SU-DHL-6 (cell line): ENCODE results near the gene ATP5PO.

Experiments used
- H2AFZ ChIP-seq: fragments of 200-600 bp; sonication (generic); 2 replicates; pipeline ENCODE4 v1.6.1; 2014; ENCODE audit warnings: low read depth, mild to moderate bottlenecking, moderate library complexity, mixed read lengths, antibody characterized with exemption, low read length; ENCODE audit not compliant: severe bottlenecking
- H3F3A ChIP-seq: fragments of 200-600 bp; shearing (Covaris generic); 2 replicates; pipeline ENCODE4 v1.6.0; 2016; ENCODE audit warnings: antibody characterized with exemption, mild to moderate bottlenecking; ENCODE audit not compliant: insufficient read depth
- H3K27ac ChIP-seq: fragments of 200-600 bp; sonication (generic); 2 replicates; pipeline ENCODE4 v1.5.1; 2016; ENCODE audit warnings: low read depth, mild to moderate bottlenecking, low read length, moderate library complexity, mixed read lengths
- H3K27me3 ChIP-seq: fragments of 200-600 bp; sonication (generic), shearing (Covaris generic); 2 replicates; pipeline ENCODE4 v1.6.0; 2014; ENCODE audit warnings: mild to moderate bottlenecking, low read length
- H3K36me3 ChIP-seq: fragments of 200-600 bp; sonication (generic); 2 replicates; pipeline ENCODE4 v1.6.1; 2014; ENCODE audit warnings: mild to moderate bottlenecking, low read length, mixed read lengths
- H3K4me2 ChIP-seq: fragments of 300-600, 200-600 bp; shearing (Covaris generic), sonication (generic); 2 replicates; pipeline ENCODE4 v1.6.0; 2014; ENCODE audit warnings: low read length, low read depth, mild to moderate bottlenecking; ENCODE audit not compliant: poor library complexity, severe bottlenecking
- H3K4me3 ChIP-seq: fragments of 200-600 bp; sonication (generic); 2 replicates; pipeline ENCODE4 v1.5.1; 2014; ENCODE audit warnings: antibody characterized with exemption, low read length, mild to moderate bottlenecking, mixed read lengths; ENCODE audit not compliant: insufficient read depth, poor library complexity, severe bottlenecking
- H3K79me2 ChIP-seq: fragments of 200-600 bp; sonication (generic); 2 replicates; pipeline ENCODE4 v1.6.1; 2014; ENCODE audit warnings: mild to moderate bottlenecking, low read length, moderate library complexity; ENCODE audit not compliant: insufficient read depth
- H3K9ac ChIP-seq: fragments of 200-600 bp; sonication (generic); 2 replicates; pipeline ENCODE4 v1.7.0; 2014; ENCODE audit warnings: mild to moderate bottlenecking, low read length
- H3K9me2 ChIP-seq: fragments of 200-600 bp; sonication (generic); replicated peaks from 2 replicates; pipeline ENCODE4 v1.6.1; 2014; ENCODE audit warnings: low read length; ENCODE audit not compliant: insufficient read depth
- H3K9me3 ChIP-seq: fragments of 200-600 bp; sonication (generic); 2 replicates; pipeline ENCODE4 v1.6.1; 2014; ENCODE audit warnings: low read length, mixed read lengths; ENCODE audit not compliant: insufficient read depth
- H4K20me1 ChIP-seq: fragments of 200-600 bp; sonication (generic); 2 replicates; pipeline ENCODE4 v1.6.1; 2014; ENCODE audit warnings: low read depth, mild to moderate bottlenecking, antibody characterized with exemption, low read length, moderate library complexity, mixed read lengths
- EZH2phosphoT487 ChIP-seq: fragments of 200-600 bp; sonication (generic), shearing (Covaris generic); conservative IDR thresholded peaks from 2 replicates; pipeline ENCODE4 v1.6.1; 2018; ENCODE audit warnings: mild to moderate bottlenecking, antibody characterized with exemption, low read length, moderate library complexity, mixed read lengths
- TF ChIP-seq, protein P1 (sequence below): fragments of 200-600 bp; sonication (generic); IDR thresholded peaks from one replicate; pipeline ENCODE4 v1.5.1; 2017; ENCODE audit warnings: antibody characterized with exemption, mild to moderate bottlenecking, low read length, moderate library complexity; ENCODE audit not compliant: insufficient read depth, poor library complexity, severe bottlenecking

Gene ATP5PO

DNA sequence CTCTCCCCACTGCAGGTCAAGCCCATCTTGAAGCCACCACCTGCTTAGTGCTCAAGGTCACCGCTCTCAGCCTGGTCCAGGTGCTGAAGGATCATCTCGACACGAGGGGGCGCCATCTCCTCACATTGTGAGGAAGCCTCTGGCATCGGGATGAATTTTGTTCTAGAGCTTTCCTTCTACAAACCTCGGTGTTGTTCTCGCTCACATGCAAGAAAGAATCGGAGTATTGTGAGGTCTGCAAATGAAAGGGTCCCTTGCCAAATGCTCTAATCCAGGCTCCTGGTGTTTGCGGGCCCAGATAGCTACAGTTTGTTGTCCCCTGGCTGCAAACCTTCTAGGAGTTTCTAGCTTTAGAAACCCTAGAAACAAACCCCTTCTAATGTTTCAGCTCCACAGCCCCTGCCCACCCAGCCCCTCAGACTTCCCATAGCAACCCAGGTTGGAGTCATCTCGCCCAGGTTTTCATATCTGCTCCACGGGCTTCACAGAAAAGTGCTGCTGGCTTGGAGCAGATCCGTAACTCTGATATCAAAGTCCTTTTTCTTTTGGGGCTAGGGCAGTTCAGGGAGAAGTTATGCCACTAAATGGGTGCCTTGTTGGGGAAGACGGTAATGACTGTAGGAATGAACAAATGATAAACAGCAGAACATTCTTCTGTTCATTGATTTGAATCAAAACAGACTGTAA is 8.6 kb upstream of the ATP5PO start:
- TF ChIP-seq, protein P1, sequence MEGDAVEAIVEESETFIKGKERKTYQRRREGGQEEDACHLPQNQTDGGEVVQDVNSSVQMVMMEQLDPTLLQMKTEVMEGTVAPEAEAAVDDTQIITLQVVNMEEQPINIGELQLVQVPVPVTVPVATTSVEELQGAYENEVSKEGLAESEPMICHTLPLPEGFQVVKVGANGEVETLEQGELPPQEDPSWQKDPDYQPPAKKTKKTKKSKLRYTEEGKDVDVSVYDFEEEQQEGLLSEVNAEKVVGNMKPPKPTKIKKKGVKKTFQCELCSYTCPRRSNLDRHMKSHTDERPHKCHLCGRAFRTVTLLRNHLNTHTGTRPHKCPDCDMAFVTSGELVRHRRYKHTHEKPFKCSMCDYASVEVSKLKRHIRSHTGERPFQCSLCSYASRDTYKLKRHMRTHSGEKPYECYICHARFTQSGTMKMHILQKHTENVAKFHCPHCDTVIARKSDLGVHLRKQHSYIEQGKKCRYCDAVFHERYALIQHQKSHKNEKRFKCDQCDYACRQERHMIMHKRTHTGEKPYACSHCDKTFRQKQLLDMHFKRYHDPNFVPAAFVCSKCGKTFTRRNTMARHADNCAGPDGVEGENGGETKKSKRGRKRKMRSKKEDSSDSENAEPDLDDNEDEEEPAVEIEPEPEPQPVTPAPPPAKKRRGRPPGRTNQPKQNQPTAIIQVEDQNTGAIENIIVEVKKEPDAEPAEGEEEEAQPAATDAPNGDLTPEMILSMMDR, result peak; percentile 87
- no peak for TF ChIP-seq EZH2phosphoT487
- Histone ChIP-seq H3K4me2 (peak overlapping the region; percentile 6), H3K9me3 (no peaks in the 10 kb centered on the region), H2AFZ (peak overlapping the region; percentile 43), H3K27me3 (no peaks in the 10 kb centered on the region), H3K27ac (no peak overlapping the region), H3K9ac (no peak overlapping the region), H3K79me2 (no peaks in the 10 kb centered on the region), H4K20me1 (no peaks in the 10 kb centered on the region), H3K36me3 (no peaks in the 10 kb centered on the region), H3F3A (no peaks in the 10 kb centered on the region), H3K4me3 (no peak overlapping the region), H3K9me2 (no peaks in the 10 kb centered on the region)

DNA sequence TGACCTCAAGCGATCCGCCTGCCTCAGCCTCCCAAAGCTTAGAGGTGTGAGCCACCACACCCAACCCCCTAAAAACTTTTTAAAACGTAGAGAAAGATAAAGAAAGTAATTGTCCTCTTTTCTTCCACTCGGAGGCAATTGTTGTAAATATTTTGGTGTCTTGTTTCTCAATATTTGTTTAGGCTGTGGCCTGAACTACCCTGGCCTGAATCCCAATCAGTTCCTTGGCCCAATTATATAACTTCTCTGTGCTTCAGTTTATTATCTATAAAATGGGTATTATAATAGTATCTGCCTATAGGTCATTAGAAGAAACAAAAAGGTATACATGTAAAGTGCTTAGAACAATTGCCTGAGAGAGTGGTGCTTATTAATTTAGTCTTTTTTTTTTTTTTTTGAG is 1.8 kb upstream of the ATP5PO start:
- peak overlapping the region; percentile 36 for H2AFZ ChIP-seq
- H3K27me3 ChIP-seq, result no peaks in the 10 kb centered on the region
- H3K9me3 ChIP-seq, result no peaks in the 10 kb centered on the region
- H3K4me2 ChIP-seq, result no peak overlapping the region
- TF ChIP-seq, protein P1, result no peak
- no peaks in the 10 kb centered on the region for H3K9me2 ChIP-seq
- H3K9ac ChIP-seq, result no peak overlapping the region
- no peaks in the 10 kb centered on the region for H4K20me1 ChIP-seq
- H3F3A ChIP-seq, result no peaks in the 10 kb centered on the region
- no peak overlapping the region for H3K4me3 ChIP-seq
- no peaks in the 10 kb centered on the region; the same call in 1 of the 2 replicates for H3K36me3 ChIP-seq
- H3K27ac ChIP-seq, result no peak overlapping the region
- H3K79me2 ChIP-seq, result peaks cover 26% of the 10 kb centered on the region

DNA sequence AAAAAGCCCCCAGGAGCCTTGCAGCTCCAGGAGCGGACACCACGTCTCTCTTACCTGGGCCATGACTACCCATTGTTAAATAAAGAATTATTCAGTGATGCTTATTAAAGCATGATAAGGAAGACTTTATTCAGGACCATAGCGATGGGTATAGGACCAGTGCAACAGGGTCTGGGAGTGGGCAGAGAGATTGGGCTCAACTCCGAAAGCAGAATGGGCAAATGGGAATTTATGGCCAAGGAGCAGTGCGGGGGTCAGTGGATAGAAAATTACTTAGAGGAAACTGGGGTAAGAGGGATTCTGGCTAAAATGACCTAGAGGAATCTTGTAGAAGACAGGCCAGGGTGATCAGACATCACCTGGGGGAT is 580 bp upstream of the ATP5PO start:
- H4K20me1 ChIP-seq, result no peaks in the 10 kb centered on the region
- H3K9me3 ChIP-seq, result no peaks in the 10 kb centered on the region
- H3K27me3 ChIP-seq, result no peaks in the 10 kb centered on the region
- no peaks in the 10 kb centered on the region for H3F3A ChIP-seq
- no peak overlapping the region for H3K27ac ChIP-seq
- H3K9me2 ChIP-seq, result no peaks in the 10 kb centered on the region
- TF ChIP-seq, protein P1, result no peak
- no peak for TF ChIP-seq EZH2phosphoT487
- peak overlapping the region; percentile 90 for H3K9ac ChIP-seq
- H2AFZ ChIP-seq, result peak overlapping the region; percentile 85
- H3K79me2 ChIP-seq, result peaks cover 26% of the 10 kb centered on the region
- peak overlapping the region; percentile 67 for H3K4me2 ChIP-seq
- peak overlapping the region; percentile 92 for H3K4me3 ChIP-seq
- H3K36me3 ChIP-seq, result peaks cover 7% of the 10 kb centered on the region; the same call in 1 of the 2 replicates
